Measurements from ENCODE around the gene ADARB1. TPM values are rescaled to one million over a fixed set of nuclear protein-coding genes. Genes with fewer than 3 reads are reported as not detected.

ADARB1 gene
- total RNA-seq, 1 donor from 2014 or later, result 14.0 TPM

DNA sequence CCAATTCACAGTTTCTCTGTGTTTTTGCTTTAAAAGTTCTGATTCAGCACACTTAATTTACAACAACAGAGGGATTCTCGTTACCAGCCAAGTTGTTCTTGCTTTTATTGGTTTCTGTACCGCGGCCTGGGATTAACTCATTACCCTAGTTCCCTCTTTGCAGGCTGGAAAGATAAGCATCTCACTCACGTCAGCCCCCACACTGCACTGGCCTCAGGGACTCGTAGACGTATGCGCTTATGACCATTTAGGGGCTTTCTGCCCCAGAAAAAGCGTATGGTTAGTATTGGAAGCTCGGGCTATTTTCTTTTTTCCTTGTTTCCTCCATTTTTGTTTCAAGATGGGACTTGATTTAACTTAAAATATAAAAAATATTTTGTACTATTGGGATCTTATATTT lies 137.3 kb downstream of the ADARB1 start:
- FAIRE-seq (no peak), DNase-seq (ENCODE audit: low read depth) (no peak)
- TF ChIP-seq, protein P1, sequence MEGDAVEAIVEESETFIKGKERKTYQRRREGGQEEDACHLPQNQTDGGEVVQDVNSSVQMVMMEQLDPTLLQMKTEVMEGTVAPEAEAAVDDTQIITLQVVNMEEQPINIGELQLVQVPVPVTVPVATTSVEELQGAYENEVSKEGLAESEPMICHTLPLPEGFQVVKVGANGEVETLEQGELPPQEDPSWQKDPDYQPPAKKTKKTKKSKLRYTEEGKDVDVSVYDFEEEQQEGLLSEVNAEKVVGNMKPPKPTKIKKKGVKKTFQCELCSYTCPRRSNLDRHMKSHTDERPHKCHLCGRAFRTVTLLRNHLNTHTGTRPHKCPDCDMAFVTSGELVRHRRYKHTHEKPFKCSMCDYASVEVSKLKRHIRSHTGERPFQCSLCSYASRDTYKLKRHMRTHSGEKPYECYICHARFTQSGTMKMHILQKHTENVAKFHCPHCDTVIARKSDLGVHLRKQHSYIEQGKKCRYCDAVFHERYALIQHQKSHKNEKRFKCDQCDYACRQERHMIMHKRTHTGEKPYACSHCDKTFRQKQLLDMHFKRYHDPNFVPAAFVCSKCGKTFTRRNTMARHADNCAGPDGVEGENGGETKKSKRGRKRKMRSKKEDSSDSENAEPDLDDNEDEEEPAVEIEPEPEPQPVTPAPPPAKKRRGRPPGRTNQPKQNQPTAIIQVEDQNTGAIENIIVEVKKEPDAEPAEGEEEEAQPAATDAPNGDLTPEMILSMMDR (IDR thresholded peaks at IDR 0.05; ENCODE audit: insufficient read depth, low read length, severe bottlenecking), result no peak
- H3K27me3 ChIP-seq (ENCODE audit: control insufficient read depth, insufficient read depth, low read length), result no peaks in the 10 kb centered on the region
- peaks cover 8% of the 10 kb centered on the region for H3K36me3 ChIP-seq (ENCODE audit: control insufficient read depth, insufficient read depth, low read length)
- H3K4me3 ChIP-seq (ENCODE audit: low read depth, low read length), result no peak overlapping the region

DNA sequence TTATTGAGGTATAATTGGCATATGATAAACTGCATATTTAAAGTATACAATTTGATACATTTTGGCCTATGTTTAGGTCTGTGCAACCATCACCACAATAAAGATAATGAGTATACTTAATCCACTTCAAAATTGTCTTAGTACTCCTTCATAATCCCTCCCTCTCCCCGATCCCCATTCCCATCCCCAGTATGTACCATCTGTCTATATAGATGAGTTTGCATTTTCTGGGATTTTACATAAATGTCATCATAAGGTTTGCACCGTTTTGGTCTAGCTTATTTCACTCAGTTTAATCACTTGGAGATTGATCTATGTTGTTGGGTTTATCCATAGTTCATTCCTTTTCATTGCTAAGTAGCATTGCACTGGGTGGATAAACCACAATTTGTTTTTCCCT lies 139.0 kb downstream of the ADARB1 start:
- no peak for FAIRE-seq
- H3K27me3 ChIP-seq (ENCODE audit: control insufficient read depth, insufficient read depth, low read length), result no peaks in the 10 kb centered on the region
- H3K4me3 ChIP-seq (ENCODE audit: low read depth, low read length), result no peak overlapping the region
- peaks cover 6% of the 10 kb centered on the region for H3K36me3 ChIP-seq (ENCODE audit: control insufficient read depth, insufficient read depth, low read length)
- DNase-seq (ENCODE audit: low read depth), result no peak
- TF ChIP-seq, protein P1 (IDR thresholded peaks at IDR 0.05; ENCODE audit: insufficient read depth, low read length, severe bottlenecking), result no peak

DNA sequence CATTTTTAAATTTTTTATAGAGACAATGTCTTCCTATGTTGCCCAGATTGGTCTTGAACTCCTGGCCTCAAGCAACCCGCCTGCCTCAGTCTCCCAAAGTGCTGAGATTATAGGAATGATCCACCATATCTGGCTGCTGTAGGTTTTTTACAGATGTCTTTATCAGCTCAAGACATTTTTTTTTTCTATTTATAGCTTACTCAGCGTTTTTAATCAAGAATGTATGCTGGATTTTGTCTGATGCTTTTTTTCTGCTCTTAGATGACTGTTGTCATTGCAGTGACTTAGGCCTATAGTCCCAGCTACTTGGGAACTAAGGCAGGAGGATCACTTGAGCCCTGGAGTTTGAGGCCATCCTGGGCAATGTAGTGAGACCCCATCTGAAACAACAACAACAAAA lies 140.8 kb downstream of the ADARB1 start:
- H3K4me3 ChIP-seq (ENCODE audit: low read depth, low read length), result no peak overlapping the region
- FAIRE-seq, result no peak
- TF ChIP-seq, protein P1 (IDR thresholded peaks at IDR 0.05; ENCODE audit: insufficient read depth, low read length, severe bottlenecking), result no peak
- no peaks in the 10 kb centered on the region for H3K27me3 ChIP-seq (ENCODE audit: control insufficient read depth, insufficient read depth, low read length)
- DNase-seq (ENCODE audit: low read depth), result no peak
- H3K36me3 ChIP-seq (ENCODE audit: control insufficient read depth, insufficient read depth, low read length), result peaks cover 6% of the 10 kb centered on the region

DNA sequence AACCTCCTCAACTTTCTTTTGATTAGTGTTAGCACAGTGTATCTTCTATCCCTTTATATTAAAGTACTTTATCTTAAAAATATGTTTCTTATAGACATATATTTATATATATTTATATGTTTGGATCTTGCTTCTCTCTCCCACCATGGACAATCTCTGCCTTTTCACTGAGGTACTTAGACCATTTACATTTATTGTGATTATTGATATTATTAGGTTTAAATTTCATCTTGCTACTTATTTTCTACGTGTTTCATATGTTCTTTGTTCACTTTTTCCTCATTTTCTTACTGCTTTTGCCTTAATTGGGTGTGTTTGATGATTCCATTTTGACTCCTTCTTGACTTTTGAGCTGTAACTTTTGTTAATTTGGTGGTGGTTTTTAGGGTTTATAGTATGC lies 142.6 kb downstream of the ADARB1 start:
- FAIRE-seq (no peak), DNase-seq (ENCODE audit: low read depth) (no peak)
- TF ChIP-seq, protein P1 (IDR thresholded peaks at IDR 0.05; ENCODE audit: insufficient read depth, low read length, severe bottlenecking), result no peak
- H3K36me3 ChIP-seq (ENCODE audit: control insufficient read depth, insufficient read depth, low read length), result no peaks in the 10 kb centered on the region
- H3K27me3 ChIP-seq (ENCODE audit: control insufficient read depth, insufficient read depth, low read length), result no peaks in the 10 kb centered on the region
- no peak overlapping the region for H3K4me3 ChIP-seq (ENCODE audit: low read depth, low read length)

DNA sequence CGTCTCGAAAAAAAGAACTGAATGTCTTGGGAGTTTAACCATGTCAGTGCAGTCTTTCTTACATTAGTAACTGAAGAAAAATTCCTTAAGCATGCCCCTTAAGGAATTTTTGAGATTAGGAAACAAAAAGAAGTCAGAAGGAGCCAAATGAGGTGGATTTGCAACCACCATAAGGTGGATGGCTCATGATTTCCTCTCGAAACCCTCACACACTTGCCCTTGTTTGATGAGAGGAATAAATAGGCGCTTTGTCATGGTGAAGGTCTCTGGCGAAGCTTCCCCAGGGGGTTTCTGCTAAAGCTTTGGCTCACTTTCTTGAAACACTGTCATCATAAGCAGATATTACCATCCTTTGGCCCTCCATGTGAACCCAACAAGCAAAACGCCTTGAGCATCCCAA lies 145.1 kb downstream of the ADARB1 start:
- Histone ChIP-seq H3K4me3 (ENCODE audit: low read depth, low read length) (no peak overlapping the region), H3K27me3 (ENCODE audit: control insufficient read depth, insufficient read depth, low read length) (no peaks in the 10 kb centered on the region), H3K36me3 (ENCODE audit: control insufficient read depth, insufficient read depth, low read length) (no peaks in the 10 kb centered on the region)
- DNase-seq (ENCODE audit: low read depth), result no peak
- no peak for FAIRE-seq
- TF ChIP-seq, protein P1 (IDR thresholded peaks at IDR 0.05; ENCODE audit: insufficient read depth, low read length, severe bottlenecking), result no peak

DNA sequence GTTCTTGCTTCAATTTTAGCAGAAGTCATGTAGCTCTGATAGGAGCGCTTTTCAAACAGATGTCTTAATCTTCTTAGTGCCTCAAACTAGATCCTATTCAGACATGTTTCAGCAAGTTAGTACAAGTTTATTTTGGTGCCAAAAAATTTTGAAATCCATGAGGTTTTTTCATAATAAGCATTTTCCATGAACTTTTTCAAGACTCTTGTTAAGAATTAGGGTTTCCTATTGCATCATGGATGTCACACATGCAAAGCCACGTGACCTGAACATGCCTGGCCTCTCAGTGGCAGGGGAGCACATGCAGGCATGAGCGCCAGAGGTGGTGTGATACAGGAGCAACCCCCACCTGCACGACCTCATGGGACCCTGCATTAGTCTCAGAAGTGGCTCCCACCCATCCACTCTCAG lies 145.7 kb downstream of the ADARB1 start:
- FAIRE-seq (no peak), DNase-seq (ENCODE audit: low read depth) (peak; percentile 59)
- Histone ChIP-seq H3K36me3 (ENCODE audit: control insufficient read depth, insufficient read depth, low read length) (no peaks in the 10 kb centered on the region), H3K27me3 (ENCODE audit: control insufficient read depth, insufficient read depth, low read length) (no peaks in the 10 kb centered on the region), H3K4me3 (ENCODE audit: low read depth, low read length) (no peak overlapping the region)
- TF ChIP-seq, protein P1 (IDR thresholded peaks at IDR 0.05; ENCODE audit: insufficient read depth, low read length, severe bottlenecking), result no peak

Data from bronchial epithelial cell (primary cell).